ENCODE results near the gene RBSN.
A peak's percentile ranks its signal among the peaks of the same experiment; 100 is the strongest.

Gene RBSN

DNA sequence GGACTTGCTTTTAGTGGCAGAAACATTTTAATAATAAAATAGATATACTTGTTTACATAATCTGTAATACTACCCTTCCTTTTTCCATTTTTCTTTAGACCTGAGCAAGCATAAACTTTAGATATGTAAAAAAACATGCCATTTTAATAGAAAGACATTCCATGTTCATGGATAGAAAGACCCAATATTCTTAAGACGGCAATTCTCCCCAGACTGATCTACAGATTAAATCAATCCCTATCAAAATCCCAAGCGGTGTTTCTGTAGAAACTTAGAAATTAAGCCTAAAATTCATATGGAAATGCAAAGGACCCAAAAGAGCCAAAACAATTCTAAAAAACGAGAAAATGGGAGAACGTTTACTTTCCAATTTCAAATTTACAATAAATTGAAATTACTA lies 45.4 kb downstream of the RBSN start:
- TF ChIP-seq, protein P1, sequence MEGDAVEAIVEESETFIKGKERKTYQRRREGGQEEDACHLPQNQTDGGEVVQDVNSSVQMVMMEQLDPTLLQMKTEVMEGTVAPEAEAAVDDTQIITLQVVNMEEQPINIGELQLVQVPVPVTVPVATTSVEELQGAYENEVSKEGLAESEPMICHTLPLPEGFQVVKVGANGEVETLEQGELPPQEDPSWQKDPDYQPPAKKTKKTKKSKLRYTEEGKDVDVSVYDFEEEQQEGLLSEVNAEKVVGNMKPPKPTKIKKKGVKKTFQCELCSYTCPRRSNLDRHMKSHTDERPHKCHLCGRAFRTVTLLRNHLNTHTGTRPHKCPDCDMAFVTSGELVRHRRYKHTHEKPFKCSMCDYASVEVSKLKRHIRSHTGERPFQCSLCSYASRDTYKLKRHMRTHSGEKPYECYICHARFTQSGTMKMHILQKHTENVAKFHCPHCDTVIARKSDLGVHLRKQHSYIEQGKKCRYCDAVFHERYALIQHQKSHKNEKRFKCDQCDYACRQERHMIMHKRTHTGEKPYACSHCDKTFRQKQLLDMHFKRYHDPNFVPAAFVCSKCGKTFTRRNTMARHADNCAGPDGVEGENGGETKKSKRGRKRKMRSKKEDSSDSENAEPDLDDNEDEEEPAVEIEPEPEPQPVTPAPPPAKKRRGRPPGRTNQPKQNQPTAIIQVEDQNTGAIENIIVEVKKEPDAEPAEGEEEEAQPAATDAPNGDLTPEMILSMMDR (IDR thresholded peaks at IDR 0.05; ENCODE audit: low read depth, low read length, poor library complexity, severe bottlenecking) = no peak
- no peak for TF ChIP-seq EZH2phosphoT487 (IDR thresholded peaks at IDR 0.05; ENCODE audit: borderline replicate concordance, low read length)
- H3K4me1 ChIP-seq (ENCODE audit: control insufficient read depth, low read length) = peaks cover 63% of the 10 kb centered on the region
- no peak overlapping the region for H3K27ac ChIP-seq (ENCODE audit: low read depth, low read length)
- H3K4me3 ChIP-seq (ENCODE audit: low read length) = no peak overlapping the region
- H3F3A ChIP-seq (ENCODE audit: control insufficient read depth, insufficient read depth) = peaks cover 35% of the 10 kb centered on the region
- no peaks in the 10 kb centered on the region for H3K27me3 ChIP-seq (ENCODE audit: control insufficient read depth, low read length)
- H3K79me2 ChIP-seq (ENCODE audit: control insufficient read depth, low read length) = peaks cover 97% of the 10 kb centered on the region
- H3K9me3 ChIP-seq (ENCODE audit: control insufficient read depth, insufficient read depth, low read length) = no peaks in the 10 kb centered on the region
- H3K36me3 ChIP-seq (ENCODE audit: control insufficient read depth, low read length) = peaks cover 92% of the 10 kb centered on the region
- no peak overlapping the region for H3K4me2 ChIP-seq (ENCODE audit: low read length)
- peaks cover 28% of the 10 kb centered on the region for H4K20me1 ChIP-seq (ENCODE audit: control insufficient read depth, insufficient read depth, low read depth, low read length)
- no peaks in the 10 kb centered on the region for H3K9me2 ChIP-seq (replicated peaks; ENCODE audit: control insufficient read depth, low read length)

DNA sequence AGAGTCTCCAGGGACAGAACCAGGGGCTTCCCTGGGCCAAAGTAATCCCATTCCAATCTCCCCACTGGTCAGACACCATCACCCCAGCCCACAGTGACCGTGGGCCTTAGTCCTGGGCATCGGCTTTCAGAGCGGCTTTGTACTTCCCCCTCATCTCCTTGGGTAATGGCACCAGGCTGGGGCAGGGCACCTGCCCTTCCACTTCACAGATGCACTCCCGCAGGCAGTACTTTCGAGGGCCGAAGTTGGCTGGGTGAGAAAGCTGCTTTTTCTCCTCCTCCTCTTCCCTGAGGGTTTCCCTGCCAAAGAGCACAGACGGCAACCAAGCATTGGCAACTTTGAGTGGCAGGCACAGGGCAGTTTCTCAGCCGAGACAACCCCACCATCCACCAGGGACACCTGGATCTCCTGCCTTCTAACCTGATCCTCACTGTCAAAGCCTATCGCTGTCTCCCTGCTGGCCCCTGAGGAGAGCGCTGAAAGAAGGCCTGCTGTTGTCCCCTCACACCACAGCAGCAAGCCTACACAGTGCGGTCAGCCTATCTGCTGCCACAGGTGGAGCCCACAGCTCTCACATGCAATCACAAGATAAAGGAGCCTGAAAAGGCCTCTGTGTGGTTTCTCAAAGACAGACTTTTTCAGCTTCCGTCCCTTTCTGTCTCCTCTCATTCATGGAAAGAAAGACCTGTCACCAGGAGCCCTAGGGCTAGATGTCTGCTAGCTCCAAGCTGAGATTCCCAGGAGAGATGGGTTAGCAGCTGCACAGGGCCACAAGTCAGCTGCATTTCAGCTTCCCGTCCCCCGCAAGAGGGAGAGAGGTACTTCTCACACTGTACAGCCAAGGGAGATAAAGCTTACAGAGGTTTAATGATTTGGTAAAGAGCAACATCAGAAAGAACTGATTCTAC lies 46.4 kb downstream of the RBSN start:
- no peak for TF ChIP-seq EZH2phosphoT487 (IDR thresholded peaks at IDR 0.05; ENCODE audit: borderline replicate concordance, low read length)
- TF ChIP-seq, protein P1 (IDR thresholded peaks at IDR 0.05; ENCODE audit: low read depth, low read length, poor library complexity, severe bottlenecking) = no peak
- H3K4me1 ChIP-seq (ENCODE audit: control insufficient read depth, low read length) = peaks cover 63% of the 10 kb centered on the region
- peaks cover 94% of the 10 kb centered on the region for H3K36me3 ChIP-seq (ENCODE audit: control insufficient read depth, low read length)
- peaks cover 29% of the 10 kb centered on the region for H4K20me1 ChIP-seq (ENCODE audit: control insufficient read depth, insufficient read depth, low read depth, low read length)
- peaks cover 41% of the 10 kb centered on the region for H3F3A ChIP-seq (ENCODE audit: control insufficient read depth, insufficient read depth)
- H3K4me2 ChIP-seq (ENCODE audit: low read length) = peak overlapping the region; percentile 64; the same call in 1 of the 2 replicates
- no peak overlapping the region for H3K4me3 ChIP-seq (ENCODE audit: low read length)
- peak overlapping the region; percentile 80; the same call in 1 of the 2 replicates for H3K27ac ChIP-seq (ENCODE audit: low read depth, low read length)
- peaks cover 89% of the 10 kb centered on the region for H3K79me2 ChIP-seq (ENCODE audit: control insufficient read depth, low read length)
- H3K9me3 ChIP-seq (ENCODE audit: control insufficient read depth, insufficient read depth, low read length) = no peaks in the 10 kb centered on the region
- no peaks in the 10 kb centered on the region for H3K9me2 ChIP-seq (replicated peaks; ENCODE audit: control insufficient read depth, low read length)
- H3K27me3 ChIP-seq (ENCODE audit: control insufficient read depth, low read length) = no peaks in the 10 kb centered on the region

DNA sequence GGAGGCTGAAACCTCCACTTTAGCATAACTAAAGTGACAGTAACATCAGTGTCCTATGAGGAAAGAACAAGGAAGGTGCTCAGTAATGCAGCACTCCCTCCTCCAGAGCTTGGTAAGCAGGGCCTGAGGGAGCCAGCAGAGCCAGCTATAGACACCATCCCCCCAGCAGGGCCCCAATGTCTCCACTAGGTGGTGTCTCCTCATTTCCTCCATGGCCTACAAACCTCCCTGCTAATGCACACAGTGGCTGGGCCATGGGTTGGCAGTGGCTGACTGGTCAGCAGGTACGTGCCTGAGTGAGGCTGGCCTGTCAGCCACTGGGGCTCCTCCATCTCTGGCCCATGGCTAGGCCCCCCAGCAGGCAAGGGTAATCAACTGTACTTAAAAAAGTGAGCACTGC lies 47.4 kb downstream of the RBSN start:
- Histone ChIP-seq H3K79me2 (ENCODE audit: control insufficient read depth, low read length) (peaks cover 78% of the 10 kb centered on the region), H3F3A (ENCODE audit: control insufficient read depth, insufficient read depth) (peaks cover 41% of the 10 kb centered on the region), H3K9me2 (replicated peaks; ENCODE audit: control insufficient read depth, low read length) (no peaks in the 10 kb centered on the region), H3K36me3 (ENCODE audit: control insufficient read depth, low read length) (peaks cover 94% of the 10 kb centered on the region), H3K27ac (ENCODE audit: low read depth, low read length) (peak overlapping the region; percentile 80), H4K20me1 (ENCODE audit: control insufficient read depth, insufficient read depth, low read depth, low read length) (peaks cover 29% of the 10 kb centered on the region), H3K4me1 (ENCODE audit: control insufficient read depth, low read length) (peaks cover 57% of the 10 kb centered on the region), H3K4me3 (ENCODE audit: low read length) (peak overlapping the region; percentile 40), H3K27me3 (ENCODE audit: control insufficient read depth, low read length) (no peaks in the 10 kb centered on the region), H3K4me2 (ENCODE audit: low read length) (peak overlapping the region; percentile 64), H3K9me3 (ENCODE audit: control insufficient read depth, insufficient read depth, low read length) (no peaks in the 10 kb centered on the region)
- TF ChIP-seq EZH2phosphoT487 (IDR thresholded peaks at IDR 0.05; ENCODE audit: borderline replicate concordance, low read length) = no peak
- TF ChIP-seq, protein P1 (IDR thresholded peaks at IDR 0.05; ENCODE audit: low read depth, low read length, poor library complexity, severe bottlenecking) = peak; percentile 90

All from DOHH2 (cell line).